MV-4-11 (cell line): ENCODE data around the gene REXO4.
"Not testable (repeated sequence)": the region's sequence is repeated elsewhere in the genome, so short reads cannot be mapped to it uniquely, and the experiment has no call there.

Experiments
- DNase-seq: peaks from one replicate; lab custom pipeline; 2025; lab: John Stamatoyannopoulos, UW

REXO4 gene

GRCh38 chr9:133420392-133420827 lies 2.6 kb upstream of the REXO4 start:
- peak; percentile 53 for DNase-seq

GRCh38 chr9:133419005-133419404 lies 1.2 kb upstream of the REXO4 start:
- no peak for DNase-seq

DNA sequence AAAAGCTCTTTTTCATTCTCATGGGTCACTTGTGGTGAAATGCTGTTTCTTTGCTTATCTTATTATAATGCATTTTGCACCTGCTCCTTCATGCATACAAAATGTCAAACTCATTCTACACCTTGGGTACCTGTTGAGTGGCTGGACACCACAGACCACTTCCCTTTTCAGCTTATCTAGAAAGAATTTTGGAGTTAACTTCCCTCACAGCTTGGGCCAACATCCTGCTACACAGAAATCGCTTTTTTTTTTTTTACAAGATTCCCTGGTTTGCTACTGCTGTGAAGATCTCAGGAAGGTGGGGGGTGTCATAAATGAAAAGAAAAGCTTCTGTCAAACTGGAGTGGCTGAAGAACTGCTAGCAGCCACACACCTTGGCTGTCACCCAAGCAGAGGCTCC lies 2.6 kb downstream of the REXO4 start:
- no peak for DNase-seq

DNA sequence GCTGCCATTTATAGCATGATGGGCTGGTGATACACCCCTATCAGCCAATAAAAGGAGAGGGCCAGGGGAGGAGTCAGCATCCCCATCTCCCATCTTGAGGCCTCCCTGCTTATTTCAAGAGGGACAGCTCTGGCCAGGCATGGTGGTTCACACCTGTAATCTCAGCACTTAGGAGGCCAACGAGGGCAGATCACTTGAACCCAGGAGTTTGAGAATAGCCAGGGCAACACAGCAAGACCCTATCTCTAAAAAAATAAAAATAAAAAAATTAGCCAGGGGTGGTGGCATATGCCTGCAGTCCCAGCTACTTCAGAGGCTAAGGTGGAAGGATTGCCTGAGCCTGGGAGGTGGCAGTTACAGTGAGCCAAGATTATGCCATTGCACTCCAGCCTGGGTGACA lies 9.8 kb downstream of the REXO4 start:
- no peak for DNase-seq

GRCh38 chr9:133406480-133407307 lies 11.1 kb downstream of the REXO4 start:
- peak; percentile 72 for DNase-seq

GRCh38 chr9:133405508-133406438 lies 12.0 kb downstream of the REXO4 start:
- DNase-seq: no peak

DNA sequence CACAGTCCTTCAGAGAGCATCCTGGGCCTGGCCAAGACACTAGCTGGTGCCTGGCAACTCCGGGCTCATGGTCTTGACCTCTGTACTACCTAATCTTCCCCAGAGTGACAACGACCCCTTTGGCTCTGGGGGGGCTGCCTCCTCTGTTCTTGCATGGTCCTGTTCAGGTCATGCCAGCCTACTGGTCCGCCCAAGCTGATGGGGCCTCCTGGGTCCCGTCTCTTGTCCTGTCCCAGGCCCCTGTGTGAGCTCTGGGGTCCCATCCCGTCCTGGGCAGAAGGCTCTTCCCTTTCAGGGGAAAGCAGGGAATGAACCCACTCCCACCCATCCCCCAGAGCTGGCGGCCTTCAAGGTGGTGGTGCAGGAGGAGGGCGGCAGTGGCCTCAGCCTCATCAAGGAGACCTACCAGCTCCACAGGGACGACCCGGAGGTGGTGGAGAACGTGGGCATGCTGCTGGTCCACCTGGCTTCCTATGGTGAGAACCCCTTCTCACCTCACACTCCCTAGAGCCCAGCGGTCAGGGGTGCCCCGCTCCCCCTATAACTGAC lies 13.3 kb downstream of the REXO4 start:
- no peak for DNase-seq

GRCh38 chr9:133403766-133404453 lies 13.9 kb downstream of the REXO4 start:
- DNase-seq: no peak

- DNase-seq: no peak
These were observed 15.1 kb downstream of the REXO4 start for GRCh38 chr9:133402689-133403088.

DNA sequence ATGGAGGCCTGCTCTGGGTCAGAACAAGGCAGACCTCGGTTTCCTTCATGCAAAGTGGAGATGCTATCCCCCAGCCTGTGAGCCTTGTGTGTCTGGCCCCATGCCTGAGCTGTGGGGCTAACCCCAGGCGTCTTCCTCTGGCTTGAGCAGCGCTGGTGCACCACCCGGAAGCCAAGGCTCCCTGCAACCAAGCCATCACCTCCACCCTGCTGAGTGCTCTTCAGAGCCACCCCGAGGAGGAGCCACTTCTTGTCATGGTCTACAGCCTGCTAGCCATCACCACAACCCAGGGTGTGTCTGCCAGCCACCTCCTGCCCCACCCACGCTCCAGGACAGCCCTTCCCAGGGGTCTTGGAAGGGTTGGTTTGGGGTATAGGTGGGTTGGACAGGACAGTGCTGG lies 16.2 kb downstream of the REXO4 start:
- no peak for DNase-seq

GRCh38 chr9:133400292-133400691 lies 17.5 kb downstream of the REXO4 start:
- DNase-seq: no peak

DNA sequence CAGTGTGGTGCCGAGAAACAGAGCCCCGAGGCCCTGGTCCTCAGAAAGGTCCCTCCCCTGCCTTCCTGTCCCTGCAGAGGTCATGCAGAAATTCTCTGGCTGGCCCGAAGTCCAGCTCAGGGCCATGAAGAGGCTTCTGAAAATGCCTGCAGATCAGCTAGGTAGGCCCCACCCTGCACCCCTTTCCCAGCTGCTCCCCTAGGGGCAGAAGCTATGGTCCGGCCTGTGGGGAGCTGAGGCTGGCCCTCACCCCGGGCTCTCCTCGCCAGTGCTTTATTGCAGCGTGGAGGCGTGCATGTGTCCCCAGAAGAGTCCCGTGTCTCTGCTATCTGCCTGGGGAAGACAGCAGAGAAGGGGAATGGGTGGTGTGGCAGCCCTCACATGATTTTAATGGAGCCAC lies 19.9 kb downstream of the REXO4 start:
- DNase-seq: no peak

GRCh38 chr9:133397370-133397769 lies 20.4 kb downstream of the REXO4 start:
- DNase-seq: no peak

GRCh38 chr9:133396952-133397351 lies 20.9 kb downstream of the REXO4 start:
- no peak for DNase-seq

- DNase-seq: no peak
These were observed 23.0 kb downstream of the REXO4 start for GRCh38 chr9:133394687-133395271.

GRCh38 chr9:133393399-133393798 lies 24.4 kb downstream of the REXO4 start:
- no peak for DNase-seq

- not testable (repeated sequence) for DNase-seq
These were observed 25.5 kb downstream of the REXO4 start for GRCh38 chr9:133392308-133392707.

GRCh38 chr9:133391449-133391848 lies 26.4 kb downstream of the REXO4 start:
- not testable (repeated sequence) for DNase-seq

- DNase-seq: no peak
These were observed 27.1 kb downstream of the REXO4 start for GRCh38 chr9:133390713-133391112.

DNA sequence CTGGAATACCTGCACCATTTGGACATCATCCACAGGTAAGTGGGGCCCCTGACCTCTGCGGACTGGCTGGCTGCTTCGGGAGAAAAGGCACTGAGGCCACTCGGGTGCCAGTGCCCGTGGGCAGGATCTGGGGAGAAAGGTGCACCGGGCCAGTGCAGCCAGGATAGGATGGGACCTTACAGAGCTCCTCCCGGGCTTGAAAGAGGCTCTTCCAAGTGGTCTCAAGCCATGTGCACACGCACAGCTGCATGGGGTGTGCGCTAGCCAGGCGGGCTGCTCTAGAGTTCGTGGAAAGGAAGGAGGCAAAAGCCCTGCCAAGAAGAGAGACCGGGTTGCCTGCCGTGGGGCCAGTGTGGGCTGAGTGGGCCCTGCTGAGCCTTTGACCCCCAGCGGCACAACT lies 28.2 kb downstream of the REXO4 start:
- no peak for DNase-seq

DNA sequence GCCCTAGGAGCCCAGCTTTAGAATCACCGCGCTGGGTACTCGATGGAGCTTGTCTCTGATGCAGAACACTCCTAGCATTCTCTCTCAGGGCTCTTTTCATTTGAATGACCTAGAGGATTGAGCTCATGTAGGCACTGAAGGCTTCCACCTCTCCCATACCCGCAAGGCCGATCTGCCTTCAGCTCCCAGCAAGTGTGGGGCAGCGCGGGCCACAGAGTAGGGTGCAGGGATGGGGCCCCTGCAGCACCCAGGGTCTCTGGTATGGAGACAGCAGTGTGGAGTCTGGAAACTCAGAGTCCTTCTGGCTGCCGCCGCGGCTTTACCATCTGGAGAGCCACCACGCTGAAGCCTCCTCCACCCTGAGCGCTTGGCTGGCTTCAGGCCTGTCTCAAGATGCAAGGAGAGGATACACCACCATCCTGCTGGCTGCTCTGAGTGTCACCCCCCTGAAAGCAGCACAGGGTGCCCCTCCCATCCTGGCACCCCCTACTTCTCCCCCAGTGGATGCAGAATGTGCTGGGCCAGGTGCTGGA lies 28.7 kb downstream of the REXO4 start:
- no peak for DNase-seq
